Endothelial cell of umbilical vein (primary cell): Measurements from ENCODE around the gene ITPR1. TPM values are rescaled to one million over a fixed set of nuclear protein-coding genes. Genes with fewer than 3 reads are reported as not detected.

Experiments used
- BruUV-seq: library from RNA; stranded (reverse); fragments of 400-500 nt; replicated peaks from 2 replicates; lab custom pipeline; 2021; lab: Mats Ljungman, UMichigan
- CTCF ChIA-PET: fragments of 300-600, 350-600 bp; sonication (Branson Sonifier 250); formaldehyde crosslinking; loops from one replicate; lab custom pipeline; 2021; ENCODE audit warnings: antibody characterized with exemption, inconsistent platforms; lab: Charles Lee
- POLR2A ChIA-PET: fragments of 300-600, 350-600 bp; sonication (Branson Sonifier 250); formaldehyde crosslinking; loops from one replicate; lab custom pipeline; 2021; ENCODE audit warnings: antibody characterized with exemption, inconsistent platforms; lab: Charles Lee
- DNase-seq: peaks from one replicate; pipeline ENCODE4 v3.0.0-alpha.2; 2011; ENCODE audit warnings: low read depth, low spot score
- FAIRE-seq: peaks from 2 replicates; lab custom pipeline; 2011; peaks lifted over from hg19 to GRCh38; lab: Jason Lieb, UNC
- H2AFZ ChIP-seq: 2 replicates; pipeline ENCODE4 v1.6.0; 2012; ENCODE audit warnings: low read depth, low read length, control low read depth, inconsistent platforms
- H3K27ac ChIP-seq: 2 replicates; pipeline ENCODE4 v1.5.1; 2011; ENCODE audit warnings: low read depth, mild to moderate bottlenecking, control low read depth, low read length, moderate library complexity; ENCODE audit not compliant: insufficient read depth
- H3K27me3 ChIP-seq, 2 experiments: 2 replicates each; pipeline versions ENCODE4 v1.6.0 to v1.6.1; 2011; ENCODE audit warnings: low read length in 2 of 2, mixed read lengths in 1 of 2; ENCODE audit not compliant: control insufficient read depth in 2 of 2, insufficient read depth in 2 of 2
- H3K36me3 ChIP-seq, 2 experiments: 2 replicates in 1 of 2; 3 replicates in 1 of 2; pipeline ENCODE4 v1.5.1; 2011; ENCODE audit warnings: low read length in 2 of 2, mild to moderate bottlenecking in 1 of 2, moderate library complexity in 1 of 2; ENCODE audit not compliant: control insufficient read depth in 2 of 2, insufficient read depth in 2 of 2; ENCODE audit errors: extremely low read depth in 1 of 2
- H3K4me1 ChIP-seq: 3 replicates; pipeline ENCODE4 v1.5.1; 2011; ENCODE audit warnings: mild to moderate bottlenecking, low read length; ENCODE audit not compliant: control insufficient read depth, insufficient read depth; ENCODE audit errors: extremely low read depth
- H3K4me2 ChIP-seq: 2 replicates; pipeline ENCODE4 v1.6.1; 2011; ENCODE audit warnings: low read length, control low read depth, mixed read lengths; ENCODE audit not compliant: insufficient read depth
- H3K4me3 ChIP-seq, 3 experiments: fragments of 200-600 bp in 1 of 3; sonication (generic), shearing (Covaris generic) in 1 of 3; replicated peaks in 1 of 3; 2 replicates each; pipeline ENCODE4 v1.5.1; 2011 to 2016; ENCODE audit warnings: control low read depth in 3 of 3, low read length in 3 of 3, mild to moderate bottlenecking in 2 of 3, inconsistent platforms in 1 of 3, low read depth in 1 of 3, moderate library complexity in 1 of 3; ENCODE audit not compliant: insufficient read depth in 1 of 3
- H3K79me2 ChIP-seq: 2 replicates; pipeline ENCODE4 v1.6.0; 2012; ENCODE audit warnings: low read length, inconsistent platforms; ENCODE audit not compliant: control insufficient read depth, insufficient read depth
- H3K9ac ChIP-seq: replicated peaks from 2 replicates; pipeline ENCODE3; 2011; ENCODE audit warnings: low read length, control low read depth; ENCODE audit not compliant: insufficient read depth; ENCODE audit errors: extremely low read depth
- H3K9me1 ChIP-seq: replicated peaks from 3 replicates; pipeline ENCODE4 v1.6.0; 2011; ENCODE audit warnings: mild to moderate bottlenecking, low read length; ENCODE audit not compliant: control insufficient read depth, insufficient read depth; ENCODE audit errors: extremely low read depth
- H3K9me3 ChIP-seq: replicated peaks from 2 replicates; pipeline ENCODE4 v1.5.1; 2012; ENCODE audit warnings: low read length, inconsistent platforms; ENCODE audit not compliant: control insufficient read depth, insufficient read depth
- H4K20me1 ChIP-seq: replicated peaks from 2 replicates; pipeline ENCODE3; 2011; ENCODE audit warnings: mild to moderate bottlenecking, low read length; ENCODE audit not compliant: control insufficient read depth, insufficient read depth; ENCODE audit errors: extremely low read depth
- CTCF ChIP-seq, 2 donors: IDR thresholded peaks; 1 replicate in 1 of 2; 2 replicates in 1 of 2; pipeline ENCODE4 v1.5.1; 2011; ENCODE audit warnings: low read length in 2 of 2, mild to moderate bottlenecking in 2 of 2, moderate library complexity in 2 of 2, control low read depth in 1 of 2, inconsistent platforms in 1 of 2, low read depth in 1 of 2; ENCODE audit not compliant: insufficient read depth in 1 of 2; ENCODE audit errors: extremely low read depth in 1 of 2
- EZH2 ChIP-seq: IDR thresholded peaks from 2 replicates; pipeline ENCODE4 v1.6.1; 2012; ENCODE audit warnings: borderline replicate concordance, low read depth, mild to moderate bottlenecking, moderate library complexity, low read length, inconsistent platforms; ENCODE audit not compliant: severe bottlenecking
- FOS ChIP-seq: IDR thresholded peaks from 2 replicates; pipeline ENCODE4 v1.6.1; 2011; ENCODE audit warnings: mild to moderate bottlenecking, low read length, moderate library complexity, borderline replicate concordance; ENCODE audit not compliant: insufficient read depth
- GATA2 ChIP-seq: IDR thresholded peaks from 2 replicates; pipeline ENCODE4 v1.7.0; 2011; ENCODE audit warnings: low read depth, mild to moderate bottlenecking, moderate library complexity, mixed read lengths, low read length; ENCODE audit not compliant: insufficient read length, insufficient read depth
- JUN ChIP-seq: IDR thresholded peaks from 2 replicates; pipeline ENCODE4 v1.6.1; 2011; ENCODE audit warnings: borderline replicate concordance, low read depth; ENCODE audit not compliant: insufficient read length, insufficient read depth
- MAX ChIP-seq: IDR thresholded peaks from 2 replicates; pipeline ENCODE4 v1.6.1; 2011; ENCODE audit not compliant: insufficient read depth, insufficient read length
- MYC ChIP-seq: IDR thresholded peaks from one replicate; pipeline ENCODE4 v1.6.1; 2011; ENCODE audit warnings: mild to moderate bottlenecking, low read depth, low read length
- POLR2A ChIP-seq: IDR thresholded peaks from 2 replicates; pipeline ENCODE4 v1.6.1; 2012; ENCODE audit warnings: low read depth, mild to moderate bottlenecking, control low read depth, low read length
- POLR2AphosphoS5 ChIP-seq: IDR thresholded peaks from 2 replicates; pipeline ENCODE4 v1.6.1; 2012; ENCODE audit warnings: low read depth, mild to moderate bottlenecking, control low read depth, low read length, moderate library complexity; ENCODE audit not compliant: insufficient read depth
- dilution Hi-C: fragments of 300-500 bp; cut with MboI; formaldehyde crosslinking; loops from one replicate; pipeline ENCODE4 v1.15.0; 2019; ENCODE audit warnings: low sequenced_read_pairs; ENCODE audit not compliant: extremely low pct_ligation_motif_present
- intact Hi-C: fragments of 100-400 bp; cut with micrococcal nuclease; formaldehyde crosslinking; loops from one replicate; pipeline ENCODE4 v1.10.0; 2022
- polyA plus RNA-seq, 4 experiments: library from polyadenylated mRNA; depleted of rRNA in 3 of 4; stranded (reverse) in 3 of 4; unstranded in 1 of 4; fragments of >200 nt; gene quantifications; 2 replicates each; pipeline versions ENCODE4 v1.2.1 to v1.2.3, GENCODE V29; 2011 to 2012; ENCODE audit warnings: missing spikeins in 1 of 4
- total RNA-seq: library from RNA; stranded (reverse); gene quantifications from 2 replicates; pipeline ENCODE4 v1.2.3, GENCODE V29; 2021

ITPR1 gene
- total and polyA plus RNA-seq, 2 donors (not counting 3 experiments of a cell fraction or from before 2014, with no cell fraction given) = 5.1 to 16.1 TPM

GRCh38 chr3:4763604-4764247, 270.6 kb downstream of the ITPR1 start:
- Histone ChIP-seq H3K9me1 (no peaks in the 10 kb centered on the region), H3K36me3 (no peaks in the 10 kb centered on the region), H3K79me2 (no peaks in the 10 kb centered on the region), H3K9me3 (no peaks in the 10 kb centered on the region), H3K9ac (no peak overlapping the region), H3K4me1 (no peaks in the 10 kb centered on the region), H3K27ac (no peak overlapping the region), H2AFZ (no peak overlapping the region), H3K27me3 (no peaks in the 10 kb centered on the region), H3K4me3 (no peak overlapping the region), H3K4me2 (no peak overlapping the region), H4K20me1 (no peaks in the 10 kb centered on the region)
- CTCF ChIA-PET = no interaction called here
- intact Hi-C loops (no loop called here), dilution Hi-C loops (no loop called here)
- POLR2A ChIA-PET = no interaction called here
- DNase-seq (no peak), FAIRE-seq (no peak)
- TF ChIP-seq EZH2 = no peak
- TF ChIP-seq GATA2 = no peak
- no peak for TF ChIP-seq JUN
- no peak for TF ChIP-seq FOS
- TF ChIP-seq POLR2AphosphoS5 = no peak
- TF ChIP-seq MAX = no peak
- TF ChIP-seq CTCF (IDR thresholded peaks at IDR 0.05; ENCODE audit: extremely low read depth in 1 of 2, insufficient read depth in 1 of 2, low read depth in 1 of 2, low read length in 2 of 2) = no peak
- no peak for TF ChIP-seq MYC
- no peak for TF ChIP-seq POLR2A
- no TSS peak for BruUV-seq
